Coronary artery (tissue), 2 donors: ENCODE measurements around the gene ZNF75A.

Experiments used
- DNase-seq: peaks from one replicate; pipeline ENCODE4 v3.0.0-alpha.2; 2017; ENCODE audit warnings: low spot score
- H3K27ac ChIP-seq, 2 donors: fragments of 200-600 bp; sonication (generic); one replicate each; pipeline ENCODE4 v1.5.1; 2016 to 2019
- H3K4me3 ChIP-seq: fragments of 200-600 bp; sonication (generic); 2 replicates; pipeline ENCODE4 v1.5.1; 2016; ENCODE audit warnings: mild to moderate bottlenecking, moderate library complexity
- TF ChIP-seq, protein P1 (sequence below): fragments of 200-600 bp; sonication (generic); IDR thresholded peaks from one replicate; pipeline ENCODE4 v1.5.1; 2019; ENCODE audit warnings: antibody characterized with exemption

Gene ZNF75A

DNA sequence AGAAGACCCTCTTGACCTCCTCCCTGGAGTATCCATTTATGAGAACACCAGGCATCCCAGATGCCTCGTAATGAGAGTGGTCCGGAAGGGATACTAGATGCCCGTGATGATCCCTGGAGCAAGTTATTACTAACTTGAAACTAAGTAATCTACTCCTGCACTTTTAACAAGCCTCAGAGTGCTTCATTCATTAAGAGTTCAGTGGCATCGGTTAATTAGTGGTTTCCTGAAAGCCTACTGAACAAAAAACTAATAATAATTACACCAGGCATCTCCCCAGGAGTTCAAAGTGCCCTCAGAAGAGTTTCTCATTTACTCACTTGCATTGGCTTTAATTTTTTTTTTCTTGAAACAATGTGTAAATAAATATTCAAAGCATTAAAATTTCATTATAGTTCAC lies 22.2 kb downstream of the ZNF75A start:
- no peak overlapping the region for H3K4me3 ChIP-seq
- no peak for DNase-seq
- TF ChIP-seq, protein P1, sequence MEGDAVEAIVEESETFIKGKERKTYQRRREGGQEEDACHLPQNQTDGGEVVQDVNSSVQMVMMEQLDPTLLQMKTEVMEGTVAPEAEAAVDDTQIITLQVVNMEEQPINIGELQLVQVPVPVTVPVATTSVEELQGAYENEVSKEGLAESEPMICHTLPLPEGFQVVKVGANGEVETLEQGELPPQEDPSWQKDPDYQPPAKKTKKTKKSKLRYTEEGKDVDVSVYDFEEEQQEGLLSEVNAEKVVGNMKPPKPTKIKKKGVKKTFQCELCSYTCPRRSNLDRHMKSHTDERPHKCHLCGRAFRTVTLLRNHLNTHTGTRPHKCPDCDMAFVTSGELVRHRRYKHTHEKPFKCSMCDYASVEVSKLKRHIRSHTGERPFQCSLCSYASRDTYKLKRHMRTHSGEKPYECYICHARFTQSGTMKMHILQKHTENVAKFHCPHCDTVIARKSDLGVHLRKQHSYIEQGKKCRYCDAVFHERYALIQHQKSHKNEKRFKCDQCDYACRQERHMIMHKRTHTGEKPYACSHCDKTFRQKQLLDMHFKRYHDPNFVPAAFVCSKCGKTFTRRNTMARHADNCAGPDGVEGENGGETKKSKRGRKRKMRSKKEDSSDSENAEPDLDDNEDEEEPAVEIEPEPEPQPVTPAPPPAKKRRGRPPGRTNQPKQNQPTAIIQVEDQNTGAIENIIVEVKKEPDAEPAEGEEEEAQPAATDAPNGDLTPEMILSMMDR: no peak
- H3K27ac ChIP-seq: no peak overlapping the region

GRCh38 chr16:3328104-3328503 lies 22.8 kb downstream of the ZNF75A start:
- TF ChIP-seq, protein P1: no peak
- no peak overlapping the region for H3K4me3 ChIP-seq
- no peak overlapping the region for H3K27ac ChIP-seq
- no peak for DNase-seq

GRCh38 chr16:3328643-3329042 lies 23.3 kb downstream of the ZNF75A start:
- Histone ChIP-seq H3K27ac (no peak overlapping the region), H3K4me3 (no peak overlapping the region)
- DNase-seq: no peak
- TF ChIP-seq, protein P1: no peak

DNA sequence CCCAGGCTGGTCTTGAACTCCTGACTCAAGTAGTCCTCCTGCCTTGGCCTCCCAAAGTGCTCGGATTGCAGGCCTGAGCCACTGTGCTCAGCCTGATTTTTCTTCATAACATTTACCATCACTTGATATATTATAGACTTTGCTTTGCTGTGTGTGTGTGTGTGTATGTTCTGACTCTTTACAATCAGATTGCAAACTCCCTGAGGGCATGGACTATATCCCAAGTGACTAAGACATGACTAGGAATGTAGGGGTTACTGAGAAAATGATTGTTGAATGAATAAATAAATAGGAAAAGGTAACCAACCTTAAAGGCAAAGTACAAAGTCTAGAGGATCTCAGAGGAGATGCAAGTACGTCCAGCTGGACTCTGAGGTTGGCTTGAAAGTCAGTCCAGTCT lies 40.7 kb downstream of the ZNF75A start:
- no peak overlapping the region for H3K4me3 ChIP-seq
- TF ChIP-seq, protein P1: no peak
- H3K27ac ChIP-seq: no peak overlapping the region
- no peak for DNase-seq

- H3K4me3 ChIP-seq: no peak overlapping the region
- no peak for DNase-seq
- H3K27ac ChIP-seq: no peak overlapping the region
- TF ChIP-seq, protein P1: no peak
Measured at GRCh38 chr16:3347586-3347985, 42.3 kb downstream of the ZNF75A start.

DNA sequence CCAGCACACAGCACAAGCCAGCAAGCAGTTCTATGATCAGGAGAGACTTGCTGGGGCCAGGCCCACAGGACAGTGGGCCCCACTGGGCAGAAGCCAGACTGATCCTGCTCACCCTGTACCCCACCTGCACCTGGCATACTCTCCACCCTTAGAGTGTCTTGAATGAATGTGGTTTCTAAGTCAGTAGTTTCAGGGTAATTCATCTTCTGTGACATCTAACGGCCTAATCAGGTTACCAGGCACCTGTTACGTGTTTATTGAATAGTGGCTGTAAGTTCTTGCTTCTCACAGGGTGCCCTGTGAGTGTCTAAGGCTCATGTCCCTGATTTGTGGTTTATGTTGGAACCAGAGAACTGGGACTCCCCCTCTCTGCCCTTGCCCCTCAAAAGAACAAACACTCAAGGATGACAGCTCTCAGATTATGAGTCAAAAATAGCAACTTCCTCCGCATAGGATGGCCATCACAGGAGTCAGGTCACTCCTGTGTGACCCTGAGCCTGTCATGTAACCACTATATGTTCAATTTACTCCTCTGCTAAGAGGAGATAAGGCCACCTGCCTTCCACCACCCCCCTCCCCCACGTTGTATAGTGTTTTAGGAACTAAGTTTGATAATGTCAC lies 43.4 kb downstream of the ZNF75A start:
- no peak for DNase-seq
- H3K27ac ChIP-seq: no peak overlapping the region
- TF ChIP-seq, protein P1: no peak
- H3K4me3 ChIP-seq: no peak overlapping the region

- Histone ChIP-seq H3K27ac (no peak overlapping the region), H3K4me3 (no peak overlapping the region)
- TF ChIP-seq, protein P1: no peak
- no peak for DNase-seq
Measured at GRCh38 chr16:3349175-3349574, 43.9 kb downstream of the ZNF75A start.
